Ectodermal cell (in vitro differentiated cells): ENCODE data around the gene ZNF503.

ENCODE experiments used
- H3K27ac ChIP-seq: 2 replicates; pipeline ENCODE4 v1.7.0; 2013; ENCODE audit warnings: mild to moderate bottlenecking, low read depth, low read length; ENCODE audit not compliant: insufficient read depth, poor library complexity, severe bottlenecking
- H3K27me3 ChIP-seq: 2 replicates; pipeline ENCODE4 v1.7.0; 2013; ENCODE audit warnings: mild to moderate bottlenecking, low read length; ENCODE audit not compliant: insufficient read depth, control insufficient read depth, poor library complexity, severe bottlenecking
- H3K36me3 ChIP-seq: one replicate; pipeline ENCODE4 v1.7.0; 2013; ENCODE audit warnings: low read length; ENCODE audit not compliant: control insufficient read depth, insufficient read depth
- H3K4me1 ChIP-seq: one replicate; pipeline ENCODE4 v1.7.0; 2013; ENCODE audit warnings: low read length; ENCODE audit not compliant: control insufficient read depth, insufficient read depth
- H3K4me3 ChIP-seq: 2 replicates; pipeline ENCODE4 v1.7.0; 2013; ENCODE audit warnings: low read depth, low read length, control low read depth; ENCODE audit not compliant: insufficient read depth
- H3K9me3 ChIP-seq: 2 replicates; pipeline ENCODE4 v1.7.0; 2013; ENCODE audit warnings: mild to moderate bottlenecking, low read length, moderate library complexity; ENCODE audit not compliant: control insufficient read depth
- WGBS, 2 experiments: methylation state at CpG; one replicate each; pipeline ENCODE4 v1.1.7; 2013; ENCODE audit warnings: missing lambda C conversion rate in 2 of 2; 5-methylcytosine and 5-hydroxymethylcytosine counted together

Gene ZNF503

GRCh38 chr10:75431180-75432111 lies 29.9 kb upstream of the ZNF503 start, which contains the start of gene LRMDA:
Gene LRMDA (plus strand): TSS chr10:75431624.
- H3K4me1 ChIP-seq = peaks cover 45% of the 10 kb centered on the region
- peaks cover 91% of the 10 kb centered on the region for H3K27me3 ChIP-seq
- peak within 1 kb of the TSS; percentile 27 for H3K4me3 ChIP-seq
- H3K9me3 ChIP-seq = no peaks in the 10 kb centered on the region
- peak within 1 kb of the TSS; percentile 56 for H3K27ac ChIP-seq
- WGBS, 2 experiments = 4% methylated on average over 82 of the region's 82 CpGs
- H3K36me3 ChIP-seq = no peaks in the 10 kb centered on the region

- peaks cover 90% of the 10 kb centered on the region for H3K27me3 ChIP-seq
- H3K4me3 ChIP-seq = no peak overlapping the region
- H3K9me3 ChIP-seq = no peaks in the 10 kb centered on the region
- H3K4me1 ChIP-seq = peaks cover 41% of the 10 kb centered on the region
- WGBS, 2 experiments = 1% methylated on average over 9 of the region's 9 CpGs
- no peaks in the 10 kb centered on the region for H3K36me3 ChIP-seq
- peak overlapping the region; percentile 56 for H3K27ac ChIP-seq
Measured at GRCh38 chr10:75430000-75430763, 28.6 kb upstream of the ZNF503 start.

GRCh38 chr10:75429159-75429827 lies 27.7 kb upstream of the ZNF503 start:
- no peaks in the 10 kb centered on the region for H3K36me3 ChIP-seq
- WGBS, 2 experiments = 79 to 82% methylated on average over 5 of the region's 5 CpGs
- no peak overlapping the region for H3K27ac ChIP-seq
- H3K27me3 ChIP-seq = peaks cover 81% of the 10 kb centered on the region
- H3K4me3 ChIP-seq = no peak overlapping the region
- no peaks in the 10 kb centered on the region for H3K9me3 ChIP-seq
- peaks cover 39% of the 10 kb centered on the region for H3K4me1 ChIP-seq

- no peaks in the 10 kb centered on the region for H3K9me3 ChIP-seq
- WGBS, 2 experiments = 74 to 77% methylated on average over 9 of the region's 9 CpGs
- peaks cover 74% of the 10 kb centered on the region for H3K27me3 ChIP-seq
- H3K36me3 ChIP-seq = no peaks in the 10 kb centered on the region
- no peak overlapping the region for H3K4me3 ChIP-seq
- H3K4me1 ChIP-seq = peaks cover 39% of the 10 kb centered on the region
- H3K27ac ChIP-seq = no peak overlapping the region
Measured at GRCh38 chr10:75428434-75429158, 27.0 kb upstream of the ZNF503 start.

- 85 to 86% methylated on average over 3 of the region's 3 CpGs for WGBS, 2 experiments
- Histone ChIP-seq H3K4me1 (peaks cover 35% of the 10 kb centered on the region), H3K27ac (no peak overlapping the region), H3K36me3 (no peaks in the 10 kb centered on the region), H3K4me3 (no peak overlapping the region), H3K9me3 (no peaks in the 10 kb centered on the region), H3K27me3 (peaks cover 69% of the 10 kb centered on the region)
Measured at GRCh38 chr10:75427951-75428350, 26.4 kb upstream of the ZNF503 start.

- Histone ChIP-seq H3K27me3 (peaks cover 62% of the 10 kb centered on the region), H3K9me3 (no peaks in the 10 kb centered on the region), H3K36me3 (no peaks in the 10 kb centered on the region), H3K4me1 (peaks cover 25% of the 10 kb centered on the region), H3K27ac (no peak overlapping the region), H3K4me3 (no peak overlapping the region)
- 100% methylated on average over 1 of the region's 1 CpG; no CpG with 5 or more reads in 1 of the 2 experiments for WGBS, 2 experiments
Measured at GRCh38 chr10:75426880-75427279, 25.3 kb upstream of the ZNF503 start.

GRCh38 chr10:75425291-75426079 lies 23.9 kb upstream of the ZNF503 start:
- H3K9me3 ChIP-seq = no peaks in the 10 kb centered on the region
- H3K4me3 ChIP-seq = no peak overlapping the region
- no peaks in the 10 kb centered on the region for H3K36me3 ChIP-seq
- WGBS, 2 experiments = 86 to 92% methylated on average over 5 to 6 of the region's 6 CpGs
- H3K27ac ChIP-seq = no peak overlapping the region
- H3K4me1 ChIP-seq = peaks cover 21% of the 10 kb centered on the region
- H3K27me3 ChIP-seq = peaks cover 61% of the 10 kb centered on the region

- Histone ChIP-seq H3K27ac (no peak overlapping the region), H3K4me3 (no peak overlapping the region), H3K27me3 (peaks cover 65% of the 10 kb centered on the region), H3K9me3 (no peaks in the 10 kb centered on the region), H3K36me3 (no peaks in the 10 kb centered on the region), H3K4me1 (peaks cover 16% of the 10 kb centered on the region)
- 84 to 100% methylated on average over 2 of the region's 2 CpGs for WGBS, 2 experiments
Measured at GRCh38 chr10:75424571-75424970, 23.0 kb upstream of the ZNF503 start.

- Histone ChIP-seq H3K9me3 (no peaks in the 10 kb centered on the region), H3K4me3 (no peak overlapping the region), H3K36me3 (no peaks in the 10 kb centered on the region), H3K27me3 (peaks cover 65% of the 10 kb centered on the region), H3K4me1 (no peaks in the 10 kb centered on the region), H3K27ac (no peak overlapping the region)
- 91 to 96% methylated on average over 6 of the region's 6 CpGs for WGBS, 2 experiments
Measured at GRCh38 chr10:75422913-75423312, 21.3 kb upstream of the ZNF503 start.
